Mesothelial cell of epicardium (in vitro differentiated cells): ENCODE data around the gene SLC1A3. TPM values are rescaled to one million over a fixed set of nuclear protein-coding genes. Genes with fewer than 3 reads are reported as not detected.

Experiments
- DNase-seq, 2 experiments: peaks; one replicate each; pipeline ENCODE4 v3.0.0; 2021; ENCODE audit warnings: low spot score in 2 of 2; ENCODE audit not compliant: unreplicated experiment in 2 of 2
- H3K27ac Mint-ChIP-seq: 2 replicates; pipeline ENCODE4 v1.8.0; 2021; ENCODE audit warnings: mixed read lengths
- H3K27me3 Mint-ChIP-seq: 2 replicates; pipeline ENCODE4 v1.8.0; 2021; ENCODE audit warnings: low read depth, mixed read lengths
- H3K36me3 Mint-ChIP-seq: 2 replicates; pipeline ENCODE4 v1.8.0; 2021; ENCODE audit warnings: mixed read lengths
- H3K4me1 Mint-ChIP-seq: 2 replicates; pipeline ENCODE4 v1.8.0; 2021; ENCODE audit warnings: mixed read lengths
- H3K4me3 Mint-ChIP-seq: 2 replicates; pipeline ENCODE4 v1.8.0; 2021; ENCODE audit warnings: mild to moderate bottlenecking, moderate library complexity, mixed read lengths
- H3K9me3 Mint-ChIP-seq: 2 replicates; pipeline ENCODE4 v1.8.0; 2021; ENCODE audit warnings: mixed read lengths
- total RNA-seq: library from RNA; stranded (reverse); gene quantifications from 3 replicates; pipeline ENCODE4 v1.2.1, GENCODE V29; 2021
- TF ChIP-seq, protein P1 (sequence below): fragments of 200-600 bp; sonication (generic); IDR thresholded peaks from one replicate; pipeline ENCODE4 v1.5.0; 2021; ENCODE audit warnings: antibody characterized with exemption; ENCODE audit not compliant: unreplicated experiment

Gene SLC1A3
- total RNA-seq, 1 donor from 2014 or later = 56.3 TPM

DNA sequence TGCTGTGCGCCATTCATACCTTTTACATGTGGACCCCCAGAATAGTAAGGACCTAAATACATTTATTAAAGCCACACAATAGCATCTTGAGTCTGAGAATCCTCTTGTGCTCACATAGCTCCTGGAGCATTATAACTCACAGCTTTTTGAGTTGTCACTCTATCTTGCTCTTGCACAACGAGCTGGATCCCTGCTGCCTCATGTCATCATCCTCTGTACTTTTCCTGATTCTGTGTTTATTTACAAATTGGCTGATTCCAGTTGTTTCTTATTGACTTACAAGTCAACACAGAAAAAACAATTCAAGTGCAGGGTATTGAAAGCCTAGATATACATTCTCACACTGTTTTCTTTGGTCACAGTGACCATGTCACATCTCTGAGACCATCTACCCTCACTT is 112.9 kb downstream of the SLC1A3 start:
- TF ChIP-seq, protein P1, sequence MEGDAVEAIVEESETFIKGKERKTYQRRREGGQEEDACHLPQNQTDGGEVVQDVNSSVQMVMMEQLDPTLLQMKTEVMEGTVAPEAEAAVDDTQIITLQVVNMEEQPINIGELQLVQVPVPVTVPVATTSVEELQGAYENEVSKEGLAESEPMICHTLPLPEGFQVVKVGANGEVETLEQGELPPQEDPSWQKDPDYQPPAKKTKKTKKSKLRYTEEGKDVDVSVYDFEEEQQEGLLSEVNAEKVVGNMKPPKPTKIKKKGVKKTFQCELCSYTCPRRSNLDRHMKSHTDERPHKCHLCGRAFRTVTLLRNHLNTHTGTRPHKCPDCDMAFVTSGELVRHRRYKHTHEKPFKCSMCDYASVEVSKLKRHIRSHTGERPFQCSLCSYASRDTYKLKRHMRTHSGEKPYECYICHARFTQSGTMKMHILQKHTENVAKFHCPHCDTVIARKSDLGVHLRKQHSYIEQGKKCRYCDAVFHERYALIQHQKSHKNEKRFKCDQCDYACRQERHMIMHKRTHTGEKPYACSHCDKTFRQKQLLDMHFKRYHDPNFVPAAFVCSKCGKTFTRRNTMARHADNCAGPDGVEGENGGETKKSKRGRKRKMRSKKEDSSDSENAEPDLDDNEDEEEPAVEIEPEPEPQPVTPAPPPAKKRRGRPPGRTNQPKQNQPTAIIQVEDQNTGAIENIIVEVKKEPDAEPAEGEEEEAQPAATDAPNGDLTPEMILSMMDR = no peak
- H3K36me3 Mint-ChIP-seq = no peaks in the 10 kb centered on the region
- no peak overlapping the region for H3K27ac Mint-ChIP-seq
- peaks cover 4% of the 10 kb centered on the region for H3K27me3 Mint-ChIP-seq
- no peaks in the 10 kb centered on the region for H3K9me3 Mint-ChIP-seq
- peaks cover 4% of the 10 kb centered on the region for H3K4me1 Mint-ChIP-seq
- H3K4me3 Mint-ChIP-seq = no peak overlapping the region
- no peak for DNase-seq

GRCh38 chr5:36720688-36721087 is 114.3 kb downstream of the SLC1A3 start:
- no peak for DNase-seq
- Mint-ChIP-seq H3K9me3 (no peaks in the 10 kb centered on the region), H3K27me3 (peaks cover 4% of the 10 kb centered on the region), H3K27ac (no peak overlapping the region), H3K4me3 (no peak overlapping the region), H3K4me1 (peaks cover 4% of the 10 kb centered on the region), H3K36me3 (no peaks in the 10 kb centered on the region)
- TF ChIP-seq, protein P1 = no peak

DNA sequence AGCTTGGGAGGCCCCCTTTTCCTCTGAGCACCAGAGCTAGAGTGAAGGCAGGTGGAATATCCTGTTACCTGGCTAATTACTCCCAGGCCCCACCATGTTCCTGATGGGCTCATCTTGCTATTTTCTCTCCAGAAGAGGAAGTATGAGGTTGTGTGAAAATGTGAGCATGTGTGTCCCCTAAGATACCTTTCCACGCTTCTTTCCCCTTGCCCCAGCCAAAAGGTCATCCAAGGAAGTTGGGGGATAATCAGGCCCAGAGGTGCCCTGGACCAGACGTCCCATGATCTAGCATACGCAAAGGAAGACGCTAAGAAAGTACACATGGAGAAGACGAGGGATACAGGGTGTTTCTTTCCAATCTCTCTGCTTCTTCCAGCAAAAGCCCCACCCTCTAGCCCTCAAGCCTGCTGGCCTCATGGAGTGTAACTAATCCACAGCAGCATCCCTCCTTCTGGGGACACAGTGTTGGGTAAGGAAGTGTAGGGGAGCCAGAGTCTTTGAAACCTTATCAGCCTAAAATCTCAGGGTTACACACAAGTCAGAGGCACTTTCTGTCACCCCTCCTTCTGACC is 115.3 kb downstream of the SLC1A3 start:
- TF ChIP-seq, protein P1 = no peak
- H3K4me1 Mint-ChIP-seq = peaks cover 4% of the 10 kb centered on the region
- DNase-seq = no peak
- H3K27ac Mint-ChIP-seq = no peak overlapping the region
- no peaks in the 10 kb centered on the region for H3K36me3 Mint-ChIP-seq
- no peaks in the 10 kb centered on the region for H3K9me3 Mint-ChIP-seq
- peaks cover 4% of the 10 kb centered on the region for H3K27me3 Mint-ChIP-seq
- no peak overlapping the region for H3K4me3 Mint-ChIP-seq

DNA sequence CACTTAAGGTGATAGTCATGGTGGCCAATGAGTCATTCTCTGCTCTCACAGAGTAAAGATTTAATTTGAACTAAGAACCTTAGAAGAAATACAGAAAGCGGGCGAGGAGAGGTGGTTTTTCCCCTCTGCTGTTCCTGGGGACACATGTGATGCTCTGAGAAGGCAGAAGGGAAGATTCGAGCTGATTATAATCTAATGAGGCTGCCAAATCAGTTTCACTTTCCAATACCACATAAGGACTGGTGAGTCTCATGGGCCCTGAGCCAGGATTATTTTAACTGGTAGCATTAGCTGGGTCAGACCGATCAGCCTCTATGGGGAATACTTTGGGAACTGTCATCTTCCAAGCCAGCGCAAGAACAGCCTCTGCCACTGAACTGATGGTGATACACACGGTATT is 116.5 kb downstream of the SLC1A3 start:
- H3K36me3 Mint-ChIP-seq = no peaks in the 10 kb centered on the region
- no peak overlapping the region for H3K4me3 Mint-ChIP-seq
- peaks cover 10% of the 10 kb centered on the region for H3K27me3 Mint-ChIP-seq
- H3K9me3 Mint-ChIP-seq = no peaks in the 10 kb centered on the region
- TF ChIP-seq, protein P1 = no peak
- H3K4me1 Mint-ChIP-seq = peaks cover 4% of the 10 kb centered on the region
- H3K27ac Mint-ChIP-seq = no peak overlapping the region
- no peak for DNase-seq

DNA sequence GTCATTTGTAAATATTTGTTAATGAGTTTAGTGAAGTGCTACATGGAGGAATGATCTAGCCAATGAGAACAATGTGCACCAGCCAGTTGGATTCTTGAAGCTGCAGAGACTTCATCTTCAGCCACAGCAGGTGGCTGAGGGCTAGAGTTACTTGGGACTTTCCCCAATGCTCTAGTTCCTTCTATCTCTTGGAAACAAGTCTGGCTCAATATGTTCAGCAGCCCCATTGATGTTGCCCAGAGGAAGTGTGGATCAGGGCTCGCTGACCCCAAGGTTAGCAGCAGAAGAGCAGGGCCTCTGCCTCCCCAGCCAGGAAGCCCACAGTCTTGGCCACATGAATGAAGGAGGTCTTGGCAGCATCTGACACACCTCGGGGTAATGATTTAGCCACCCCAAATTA is 117.5 kb downstream of the SLC1A3 start:
- Mint-ChIP-seq H3K9me3 (no peaks in the 10 kb centered on the region), H3K4me3 (no peak overlapping the region), H3K4me1 (peaks cover 4% of the 10 kb centered on the region), H3K27me3 (peaks cover 12% of the 10 kb centered on the region), H3K36me3 (no peaks in the 10 kb centered on the region), H3K27ac (no peak overlapping the region)
- DNase-seq = no peak
- TF ChIP-seq, protein P1 = no peak
